IPS-18c (cell line): Measurements from ENCODE around the gene CHMP3.

Experiments
- H3K4me3 ChIP-seq: 2 replicates; pipeline ENCODE4 v1.7.0; 2013; ENCODE audit warnings: low read depth, mild to moderate bottlenecking, low read length, moderate library complexity; ENCODE audit not compliant: insufficient read depth
- H3K9me3 ChIP-seq: one replicate; pipeline ENCODE4 v1.6.1; 2013; ENCODE audit warnings: mild to moderate bottlenecking, low read length, moderate library complexity; ENCODE audit not compliant: control insufficient read depth, insufficient read depth

Gene CHMP3

GRCh38 chr2:86454238-86454637, 109.0 kb downstream of the CHMP3 start:
- Histone ChIP-seq H3K4me3 (no peak overlapping the region), H3K9me3 (no peaks in the 10 kb centered on the region)

- no peak overlapping the region for H3K4me3 ChIP-seq
- H3K9me3 ChIP-seq, result no peaks in the 10 kb centered on the region
Measured at GRCh38 chr2:86453836-86454235, 109.4 kb downstream of the CHMP3 start.
